NCI-H1930 (cell line): Measurements from ENCODE around the gene ACE2.
"Not testable (repeated sequence)": the region's sequence is repeated elsewhere in the genome, so short reads cannot be mapped to it uniquely, and the experiment has no call there.

Source experiments
- DNase-seq, 2 experiments: peaks; one replicate each; lab custom pipeline; 2025; lab: John Stamatoyannopoulos, UW

Gene ACE2

DNA sequence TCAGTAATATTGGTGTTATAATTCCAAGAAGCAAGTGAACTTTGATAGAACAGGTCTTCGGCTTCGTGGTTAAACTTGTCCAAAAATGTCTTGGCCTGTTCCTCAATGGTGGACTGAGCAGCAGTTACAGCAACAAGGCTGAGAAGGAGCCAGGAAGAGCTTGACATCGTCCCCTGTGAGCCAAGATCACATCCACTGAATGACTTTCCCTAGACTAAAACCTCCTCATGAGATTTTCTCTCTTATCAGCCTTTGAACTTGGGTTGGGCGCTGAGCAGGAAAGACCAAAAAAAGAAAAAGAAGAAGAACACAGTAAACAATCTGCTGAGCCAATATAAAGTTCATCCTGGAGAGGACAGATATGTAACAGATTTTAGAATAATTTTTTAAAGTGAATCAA, at the start of gene ACE2:
Gene ACE2, minus strand, starts transcription at position 216 of the 400 bp plus-strand sequence. Its CDS starts 49 bp downstream, at position 167.
- DNase-seq, result no peak

DNA sequence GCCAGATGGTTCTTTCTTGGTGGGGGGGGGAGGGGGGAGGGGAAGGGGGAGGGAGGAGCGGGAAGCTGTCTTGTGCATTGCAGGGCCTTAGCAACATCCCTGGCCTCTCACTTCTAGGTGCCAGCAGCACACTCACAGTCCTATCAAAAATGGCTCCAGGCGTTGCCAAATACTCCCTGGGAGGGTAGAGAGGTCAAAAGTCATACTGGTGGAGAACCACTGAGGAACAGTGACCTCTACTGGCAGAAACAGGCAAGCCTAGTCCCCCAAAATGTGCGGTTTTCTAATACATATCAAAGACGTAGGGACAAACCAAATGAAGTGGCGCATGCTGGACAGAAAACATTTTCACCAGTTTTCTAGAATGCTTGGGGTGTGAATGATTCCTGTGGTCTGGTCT, 46.8 kb upstream of the ACE2 start:
- not testable (repeated sequence) for DNase-seq

DNA sequence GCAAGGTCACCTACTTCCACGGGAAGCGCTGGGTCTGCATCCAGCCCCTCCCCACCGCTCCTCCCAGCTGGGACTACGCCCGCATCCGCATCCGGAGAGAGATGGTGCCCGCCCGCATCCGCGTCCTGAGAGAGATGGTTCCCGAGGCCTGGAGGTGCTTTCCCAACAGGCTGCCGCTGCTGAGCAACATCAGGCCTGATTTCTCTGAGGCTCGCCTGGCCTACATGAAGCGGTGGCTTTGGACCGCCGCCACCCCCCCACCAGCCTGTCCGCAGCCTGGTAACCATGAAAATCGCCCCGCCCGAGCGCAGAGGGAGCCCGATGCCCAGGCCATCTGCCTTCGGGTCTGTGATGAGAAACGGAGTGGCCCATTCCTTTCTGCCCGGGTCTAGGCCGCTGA, 45.8 kb upstream of the ACE2 start:
- no peak for DNase-seq

DNA sequence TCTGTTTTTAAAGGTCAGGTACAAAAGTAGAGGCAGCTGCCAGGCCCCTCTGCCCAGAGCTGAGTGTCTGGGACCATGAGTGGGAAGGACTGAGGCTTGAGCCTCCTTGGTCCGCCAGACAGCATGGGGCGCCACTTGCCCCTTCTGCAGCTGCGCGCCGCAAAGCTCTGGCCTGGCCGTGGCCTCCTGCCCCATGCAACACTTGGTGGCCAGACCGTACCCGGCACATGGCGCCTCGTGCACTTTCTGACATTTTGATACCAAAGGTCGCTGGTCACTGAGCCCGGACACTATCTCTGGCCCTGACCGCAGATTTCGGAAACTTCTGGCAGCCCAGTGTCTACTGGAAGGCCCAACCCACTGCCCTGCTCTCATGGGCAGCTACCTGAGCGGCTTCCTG, 45.3 kb upstream of the ACE2 start:
- no peak for DNase-seq

DNA sequence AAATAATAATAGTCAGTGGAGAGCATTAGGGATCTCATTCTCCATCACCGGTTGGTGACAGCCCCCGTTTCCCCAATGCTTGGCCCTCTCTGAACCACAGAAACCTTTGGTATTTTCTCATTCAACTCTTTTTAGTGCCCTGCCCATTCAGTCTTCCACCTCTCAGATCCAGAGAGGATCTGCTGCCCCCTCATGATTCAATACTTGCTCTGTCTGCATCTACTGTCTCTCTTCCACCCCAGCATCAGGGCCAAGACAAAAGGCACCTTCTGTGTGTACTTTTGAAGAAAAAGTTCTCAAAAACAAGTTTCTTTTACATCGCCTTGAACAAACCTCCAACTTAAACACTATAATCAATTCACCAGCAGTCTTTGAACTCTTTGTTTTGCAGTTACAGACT, 44.5 kb upstream of the ACE2 start:
- no peak for DNase-seq

DNA sequence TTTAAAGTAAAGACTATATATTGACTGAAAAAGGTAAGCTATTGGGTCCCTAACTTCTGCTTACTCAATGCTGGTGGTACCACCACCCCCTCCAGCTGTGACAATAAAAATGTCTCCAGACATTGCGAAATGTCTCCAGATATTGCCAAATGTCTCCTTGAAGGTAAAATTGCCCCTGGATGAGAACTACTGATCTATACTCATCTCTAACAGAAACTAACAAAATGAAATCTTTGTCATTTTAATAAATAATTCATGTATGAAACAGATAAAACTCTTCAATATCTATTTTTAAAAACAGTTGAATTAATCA, 43.8 kb upstream of the ACE2 start:
- no peak for DNase-seq

DNA sequence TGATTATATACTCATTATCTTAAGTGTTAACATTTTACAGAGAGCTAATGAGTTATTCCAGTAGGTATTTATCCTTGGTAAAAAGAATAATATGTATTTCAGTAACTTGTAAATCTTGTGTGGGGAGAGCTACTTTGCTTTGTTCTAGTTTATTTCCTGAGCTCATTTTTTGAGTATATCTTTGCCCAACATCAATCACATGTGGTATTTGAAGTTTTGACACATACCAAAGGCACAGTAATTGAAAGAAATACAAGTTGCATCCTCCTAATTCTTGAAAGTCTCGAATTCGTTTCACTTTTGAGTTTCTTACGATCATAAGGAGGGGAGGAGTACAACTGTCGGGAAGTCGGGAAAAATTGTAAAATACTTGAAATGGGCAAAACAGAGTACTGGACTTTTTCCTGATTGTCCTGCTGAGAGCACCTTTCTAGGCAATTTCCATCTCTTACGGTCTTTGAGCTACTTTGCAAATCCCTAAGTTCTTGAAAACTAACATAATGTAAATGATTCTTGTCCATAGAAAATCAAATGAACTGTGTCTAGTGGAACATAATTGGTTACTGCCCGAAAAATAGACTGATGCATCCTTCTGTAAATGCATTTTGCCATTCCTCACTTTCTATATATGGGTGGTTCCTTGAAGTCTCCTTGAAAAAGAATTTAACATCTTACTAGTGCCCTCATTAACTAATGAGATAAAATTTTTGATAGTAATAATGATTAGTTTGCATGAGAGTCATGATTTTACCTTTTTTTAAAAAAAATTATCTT, 43.2 kb upstream of the ACE2 start:
- no peak for DNase-seq

DNA sequence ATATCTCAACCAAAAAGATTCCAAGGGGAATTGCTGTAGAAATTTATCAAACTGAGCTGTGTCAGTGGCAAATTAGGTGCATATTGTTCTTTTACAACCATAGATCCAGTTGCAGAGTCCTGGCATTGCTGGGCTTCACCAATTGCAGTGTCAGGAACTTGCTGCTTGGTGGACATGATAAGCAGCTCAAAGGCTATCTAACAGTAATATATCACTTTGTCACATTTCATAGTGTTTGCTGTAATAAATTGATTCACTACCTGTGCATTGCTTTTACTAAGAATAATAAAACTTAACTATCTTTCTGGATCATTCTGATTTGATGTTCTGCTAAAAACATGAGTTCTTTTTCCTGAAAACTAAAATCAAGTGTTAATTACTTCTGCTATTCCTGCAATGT, 30.9 kb upstream of the ACE2 start:
- DNase-seq, result no peak

DNA sequence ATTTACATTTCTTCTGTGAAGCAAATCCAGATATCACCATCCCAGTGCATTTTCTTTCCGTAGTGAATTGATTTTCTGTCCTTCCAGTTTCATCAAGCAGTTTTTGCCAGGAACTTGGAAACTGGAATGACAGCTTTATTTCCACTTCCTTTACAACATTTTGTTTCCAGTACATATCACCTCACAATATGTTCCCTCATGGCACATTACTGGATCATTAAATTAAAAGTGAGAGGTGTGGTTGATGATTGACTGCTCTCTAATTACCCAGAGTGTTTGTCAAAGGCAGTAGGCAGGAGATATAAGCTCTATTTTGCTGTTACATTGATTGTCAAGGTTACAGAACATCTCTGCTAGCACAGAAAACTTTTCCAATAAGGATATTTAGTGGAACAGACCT, 22.3 kb upstream of the ACE2 start:
- DNase-seq, result no peak

DNA sequence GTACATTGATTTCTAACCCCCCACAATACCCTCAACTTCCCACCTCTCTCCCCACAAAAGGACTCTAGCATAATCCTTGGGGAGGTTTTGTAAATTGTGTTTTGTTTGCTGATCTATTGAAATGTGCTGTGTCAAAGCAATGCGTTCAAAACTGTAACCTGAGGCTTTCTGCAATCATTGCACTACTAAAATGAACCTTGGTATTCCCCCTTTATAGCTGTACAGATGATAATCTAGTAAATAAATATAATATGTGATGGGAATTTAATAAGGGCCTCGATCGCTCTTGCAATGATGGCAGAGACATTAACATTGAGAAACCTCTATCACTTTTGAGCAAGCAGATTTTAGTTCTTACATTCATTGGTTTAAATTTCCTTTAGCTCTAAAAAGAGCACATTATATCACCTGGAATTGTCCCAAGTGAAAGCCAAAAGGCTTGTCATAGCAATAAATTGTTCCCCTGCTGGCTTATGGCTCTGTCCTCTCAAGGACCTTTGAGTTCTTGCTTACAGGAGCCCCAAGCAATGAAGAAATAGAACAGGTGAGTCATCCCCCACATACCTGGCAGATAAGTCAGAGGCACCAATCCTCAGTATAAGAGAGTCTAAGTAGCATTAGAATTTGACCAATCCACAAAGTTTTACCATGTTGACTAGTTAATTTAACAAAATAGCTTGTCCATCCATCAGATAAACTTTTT, 18.4 kb upstream of the ACE2 start:
- peak; percentile 0 to 18 for DNase-seq

DNA sequence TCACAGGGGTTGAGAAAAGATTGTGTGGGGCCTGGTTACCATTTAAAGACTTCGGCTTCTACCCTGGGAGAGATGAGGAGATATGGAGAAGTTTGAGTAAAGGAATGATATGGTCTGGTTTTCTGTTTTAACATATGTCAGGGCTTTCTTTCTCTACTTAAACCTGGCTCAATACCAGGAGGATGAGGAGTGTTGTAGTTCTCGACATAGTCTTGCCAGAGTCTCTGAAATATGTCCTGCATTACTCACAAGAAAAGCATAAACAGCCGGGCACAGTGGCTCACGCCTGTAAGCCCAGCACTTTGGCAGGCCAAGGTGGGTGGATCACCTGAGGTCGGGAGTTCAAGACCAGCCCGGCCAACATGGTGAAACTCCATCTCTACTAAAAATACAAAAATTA, 16.4 kb upstream of the ACE2 start:
- no peak for DNase-seq

DNA sequence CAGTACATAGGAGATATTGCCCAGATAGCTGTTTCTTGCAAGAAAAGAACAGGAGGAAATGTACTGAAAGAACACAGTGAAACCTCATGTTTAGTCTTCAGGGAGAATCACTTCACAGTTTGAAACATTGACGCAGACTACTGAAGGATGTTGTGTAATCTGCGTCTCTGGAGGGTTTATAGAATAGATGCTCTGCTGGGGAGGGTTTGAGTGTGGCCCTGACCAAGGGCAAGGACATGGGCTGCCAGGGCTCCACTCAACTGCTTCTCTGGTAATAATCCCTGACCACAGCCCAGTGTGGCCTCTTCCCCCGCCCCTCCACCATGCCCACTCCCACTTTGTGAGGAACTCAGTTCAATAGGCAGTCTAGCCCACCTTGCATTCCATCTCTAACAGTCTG, 15.8 kb upstream of the ACE2 start:
- no peak for DNase-seq

DNA sequence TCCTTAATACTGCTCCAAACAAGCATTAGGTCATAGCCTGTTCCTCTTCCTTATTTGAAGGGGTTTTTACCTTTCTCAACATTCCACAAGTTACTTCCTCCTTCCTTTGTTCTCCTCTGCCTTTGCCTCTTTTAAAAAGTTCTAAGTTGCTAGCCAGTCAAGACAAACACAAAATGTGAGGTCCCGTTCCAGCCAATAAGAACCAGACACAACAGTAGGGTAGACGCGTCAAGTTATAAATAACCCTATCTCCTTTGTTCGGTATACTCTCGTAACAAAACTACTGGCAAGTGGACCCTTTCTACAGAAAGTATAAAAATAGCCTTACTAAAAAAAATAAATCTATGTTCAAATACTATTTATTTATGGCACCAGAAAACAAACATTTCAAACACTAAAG, 6.3 kb upstream of the ACE2 start:
- no peak for DNase-seq

DNA sequence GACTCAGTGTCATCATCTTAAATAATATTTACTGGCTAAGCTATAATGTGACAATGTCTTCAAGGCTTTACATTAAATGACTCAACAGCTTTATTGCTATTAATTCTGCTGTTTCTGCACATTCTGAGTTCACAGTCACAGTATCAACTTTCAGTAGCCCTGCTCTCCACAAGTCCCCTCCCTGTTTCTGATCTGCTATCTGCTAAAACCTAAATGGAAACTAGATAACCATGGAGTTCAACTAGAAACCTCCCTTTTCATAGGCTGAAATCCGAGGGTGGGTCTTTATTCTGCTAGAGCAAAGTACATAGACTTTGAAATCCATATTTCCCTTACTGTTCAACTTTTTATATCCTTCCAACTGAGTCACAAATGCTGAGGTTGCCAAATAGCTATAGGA, 5.4 kb upstream of the ACE2 start:
- no peak for DNase-seq

DNA sequence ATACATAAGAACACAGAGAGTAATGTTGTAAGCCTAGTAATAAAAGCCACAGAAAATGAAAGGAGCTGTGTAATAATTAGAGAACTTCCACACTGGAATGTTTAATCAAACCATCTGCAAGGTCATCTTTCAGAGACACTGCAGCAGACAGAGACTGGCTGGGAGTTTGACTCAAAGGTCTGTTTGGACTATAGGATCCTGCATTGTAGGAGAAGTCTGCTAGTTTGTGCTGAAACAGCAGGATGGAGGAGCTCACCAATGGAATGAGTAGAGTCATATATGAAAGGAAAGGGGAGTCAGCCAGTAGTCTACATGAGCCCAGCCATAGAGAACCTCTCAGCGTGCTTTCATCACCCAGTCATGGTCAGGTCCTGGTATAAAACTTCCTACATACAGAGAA, 4.5 kb upstream of the ACE2 start:
- DNase-seq, result no peak

DNA sequence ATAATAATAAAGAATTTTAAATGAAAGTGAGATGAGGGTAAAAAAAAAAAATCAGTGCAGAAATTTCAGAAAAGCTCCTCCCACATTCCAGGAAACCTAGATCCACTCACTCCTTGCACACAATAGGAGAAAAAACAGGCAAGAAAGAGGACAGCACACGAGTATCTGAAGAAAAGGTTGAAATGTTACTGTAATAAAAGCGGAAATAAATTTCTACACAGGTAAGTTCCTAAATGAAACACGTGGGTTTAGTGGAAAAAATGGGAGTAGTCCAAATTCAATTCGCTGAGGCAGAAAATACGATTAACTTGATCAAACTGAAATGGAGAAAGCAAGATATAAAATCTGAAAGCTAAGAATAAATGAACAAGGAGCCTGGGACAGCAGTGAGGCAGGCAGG, 2.0 kb upstream of the ACE2 start:
- DNase-seq, result no peak

DNA sequence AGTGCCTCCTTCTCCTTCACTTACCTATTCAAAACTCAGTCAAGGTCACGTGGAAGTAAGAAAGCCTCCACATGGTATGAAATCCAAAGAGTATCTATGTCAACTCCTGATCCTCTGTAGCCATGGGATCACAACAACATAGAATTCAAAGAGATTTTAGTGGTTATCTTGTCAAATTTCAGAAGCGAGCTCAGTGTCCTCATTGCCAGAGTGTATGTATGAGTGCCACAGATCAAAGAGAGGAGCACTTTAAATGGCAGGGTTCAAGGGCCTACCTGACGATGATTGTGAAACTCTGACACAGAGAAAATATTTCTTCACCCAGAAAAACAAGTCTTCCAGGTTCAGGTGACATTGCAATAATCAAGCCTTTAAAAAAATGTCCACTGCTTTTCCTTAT, 1.2 kb upstream of the ACE2 start:
- no peak for DNase-seq

DNA sequence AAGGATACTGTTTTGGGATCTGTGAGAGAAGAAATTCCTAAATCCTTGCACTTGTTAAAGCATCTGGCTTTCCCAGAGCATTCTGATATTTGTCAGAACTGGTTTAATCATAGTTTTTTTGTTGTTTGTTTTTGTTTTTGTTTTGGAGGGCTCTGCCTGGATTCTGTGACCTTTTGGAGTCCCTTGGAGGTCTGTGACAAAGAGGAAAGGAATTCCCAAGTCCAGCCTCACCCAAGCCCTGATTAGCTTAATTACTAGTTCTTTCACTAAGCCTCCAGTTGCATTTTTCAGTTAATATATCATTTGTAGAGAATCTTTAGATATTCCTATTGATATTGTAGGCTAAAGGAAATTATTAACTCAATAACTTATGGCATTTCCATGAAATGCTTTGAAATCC, 711 bp downstream of the ACE2 start:
- no peak for DNase-seq

DNA sequence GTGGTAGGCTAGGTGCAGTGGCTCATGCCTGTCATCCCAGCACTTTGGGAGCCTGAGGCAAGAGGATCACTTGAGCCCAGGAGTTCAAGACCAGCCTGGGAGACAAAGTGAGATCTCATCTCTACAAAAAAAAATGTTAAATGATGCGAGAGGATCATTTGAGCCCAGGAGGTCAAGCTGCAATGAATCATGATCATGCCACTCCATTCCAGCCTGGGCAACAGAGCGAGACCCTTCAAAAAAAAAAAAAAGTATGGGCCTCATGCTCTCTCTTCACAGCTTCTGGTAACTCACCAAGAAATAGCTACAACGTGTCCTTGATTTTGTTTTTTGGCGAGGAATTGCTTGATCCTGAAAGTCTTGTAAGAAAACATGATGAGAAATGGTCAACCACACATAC, 1.3 kb downstream of the ACE2 start:
- DNase-seq, result no peak

DNA sequence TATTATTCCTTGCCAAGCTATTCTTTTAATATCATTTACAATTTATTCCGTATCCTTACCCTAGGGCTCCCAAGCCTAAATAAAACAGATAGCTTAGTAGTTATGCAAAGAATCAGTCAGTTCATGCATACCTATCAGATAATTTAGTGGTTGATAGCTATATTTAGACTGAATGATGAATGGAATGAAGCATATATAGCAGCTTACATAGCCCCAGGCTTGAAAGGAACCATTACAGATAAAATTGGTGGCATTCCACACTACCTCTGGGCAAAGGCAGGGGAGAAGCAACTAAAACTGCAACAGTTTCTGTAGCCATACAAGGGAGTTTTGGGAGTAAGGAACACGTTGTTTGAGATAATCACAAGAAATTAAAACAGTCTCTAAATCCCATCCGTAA, 2.7 kb downstream of the ACE2 start:
- no peak for DNase-seq

DNA sequence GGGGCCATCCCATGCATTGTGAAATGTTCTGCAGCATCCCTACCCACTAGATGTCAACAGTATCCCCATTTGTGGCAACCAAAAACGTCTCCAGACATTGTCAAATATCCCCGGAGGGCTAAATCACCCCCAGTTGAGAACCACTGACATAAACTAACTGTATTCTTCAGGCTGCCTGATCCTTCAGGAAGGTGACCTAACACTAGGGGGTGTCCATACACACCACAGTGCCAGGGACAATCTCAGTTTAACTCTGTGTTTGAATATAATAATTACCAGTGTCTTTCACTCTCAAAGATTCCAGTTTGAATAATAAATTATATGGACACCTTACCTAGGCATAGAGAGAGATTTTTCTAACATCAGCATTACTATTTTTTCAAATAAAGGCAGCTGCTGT, 6.4 kb downstream of the ACE2 start:
- DNase-seq, result no peak

DNA sequence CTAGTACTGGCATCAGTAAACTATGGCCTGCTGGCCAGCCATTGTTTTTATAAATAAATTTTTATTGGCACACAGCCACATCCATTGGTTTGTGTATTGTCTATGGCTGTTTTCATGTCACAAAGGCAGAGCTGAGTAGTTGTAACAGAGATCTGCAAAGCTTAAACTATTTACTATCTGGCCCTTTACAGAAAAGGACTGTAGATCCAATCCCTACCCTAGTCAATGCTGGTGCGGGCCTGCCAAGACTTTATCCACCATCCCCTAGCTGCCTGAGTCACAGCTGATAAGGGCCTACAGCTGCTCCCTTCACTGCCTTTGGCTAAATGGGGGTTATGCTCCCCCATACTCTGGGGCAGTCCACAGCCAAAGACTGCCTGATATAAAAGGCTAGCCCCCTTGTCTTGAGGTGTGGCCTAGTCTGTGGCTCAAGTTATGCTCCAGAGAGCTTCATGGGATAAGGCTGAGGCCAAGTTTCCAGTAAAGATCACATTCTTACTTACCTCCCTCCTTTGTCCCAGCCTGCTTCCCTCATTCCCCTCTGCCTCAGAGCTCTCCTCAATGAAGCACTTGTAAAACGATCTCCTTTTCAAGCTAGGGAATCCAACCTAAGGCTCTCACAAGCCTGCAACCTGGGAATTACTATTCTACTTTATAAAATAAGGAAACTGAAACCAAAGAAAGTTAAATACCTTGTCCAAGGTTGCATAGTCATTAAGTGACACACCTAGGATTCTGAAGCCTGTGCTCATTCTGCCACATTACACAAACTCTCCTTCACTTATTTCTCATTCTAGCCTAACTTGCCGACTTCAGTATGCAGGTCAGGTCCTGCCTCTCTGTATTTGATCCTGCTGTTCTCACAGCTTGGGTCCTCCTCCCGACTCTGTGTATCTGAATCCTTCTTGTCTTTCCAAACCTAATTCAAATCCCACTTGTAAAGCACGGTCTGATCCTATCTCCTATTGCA, 20.7 kb downstream of the ACE2 start:
- DNase-seq, result no peak

DNA sequence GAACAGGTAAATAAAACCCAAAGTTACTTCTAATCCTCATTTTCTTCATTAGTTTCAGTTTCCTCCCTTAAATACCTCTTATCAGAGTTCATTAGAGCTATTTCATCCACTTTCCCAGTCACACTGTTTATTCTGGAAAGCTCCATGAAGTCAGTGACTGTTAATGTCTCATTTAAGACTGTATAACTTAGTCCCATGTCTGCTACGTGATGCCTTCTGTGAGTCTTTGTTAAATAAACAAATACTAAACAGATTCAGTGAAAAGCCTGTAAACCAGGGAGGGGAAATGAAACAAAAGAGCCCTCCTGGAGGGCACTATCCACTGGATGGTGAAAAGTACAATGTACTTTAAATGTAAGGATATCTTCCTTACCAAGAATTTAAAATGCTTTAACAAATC, 24.7 kb downstream of the ACE2 start:
- no peak for DNase-seq
